ENCODE data around the gene MYOM1.

MYOM1 gene

DNA sequence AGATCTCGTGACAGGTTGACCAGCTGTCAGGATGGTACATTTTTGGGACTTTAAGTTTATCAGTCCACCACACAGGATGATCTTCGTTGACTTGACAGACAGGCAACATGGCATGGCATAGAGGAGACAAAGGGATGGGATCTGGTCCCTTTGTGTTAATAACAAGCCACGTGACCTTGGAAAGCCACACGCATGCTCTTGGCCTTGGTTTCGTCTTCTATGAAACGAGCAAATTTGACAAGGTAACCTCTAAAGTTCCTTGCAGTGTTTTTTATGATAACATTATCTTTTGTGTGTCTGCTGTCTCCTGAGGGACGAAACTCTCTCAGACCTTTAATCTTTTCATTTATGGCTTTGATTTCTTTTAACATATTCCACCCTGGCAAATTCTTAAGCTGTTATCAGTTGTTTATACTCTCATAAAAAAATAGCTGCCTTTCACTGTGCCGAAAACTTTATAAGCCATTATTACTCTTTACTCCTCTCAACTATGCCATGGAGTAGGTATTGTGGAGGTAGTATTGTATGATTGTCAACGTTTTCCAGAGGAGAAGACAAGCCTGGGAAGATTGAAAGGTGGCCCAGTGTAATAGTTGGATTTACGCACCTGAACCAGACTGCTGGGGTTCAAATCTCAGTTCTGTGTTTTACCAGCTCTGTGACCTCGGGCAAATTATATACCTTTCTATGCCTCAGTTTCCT is 81.3 kb downstream of the MYOM1 start:
- no peak overlapping the region for H2BK15ac ChIP-seq (replicated peaks; ENCODE audit: low read depth)
- no peak overlapping the region for H3K9ac ChIP-seq (ENCODE audit: low read length)
- WGBS (ENCODE audit: extremely low coverage, insufficient coverage, low lambda C conversion rate) = no CpG with 5 or more reads among the region's 11 CpGs
- H3K27ac ChIP-seq (ENCODE audit: low read depth, low read length) = no peak overlapping the region
- H3K79me2 ChIP-seq (ENCODE audit: control insufficient read depth, insufficient read depth, low read length) = no peaks in the 10 kb centered on the region
- H3K4ac ChIP-seq (ENCODE audit: low read depth, low read length) = no peak overlapping the region
- no peaks in the 10 kb centered on the region for H3K36me3 ChIP-seq (ENCODE audit: control insufficient read depth, insufficient read depth, low read length)
- H3K56ac ChIP-seq (ENCODE audit: low read length) = no peak overlapping the region
- H4K5ac ChIP-seq (ENCODE audit: low read length) = no peak overlapping the region
- H4K8ac ChIP-seq (ENCODE audit: low read depth, low read length) = no peak overlapping the region
- H3K27me3 ChIP-seq (ENCODE audit: insufficient read depth, low read length, poor library complexity) = no peaks in the 10 kb centered on the region
- no peak overlapping the region for H2BK120ac ChIP-seq (ENCODE audit: low read depth, low read length)
- no peak overlapping the region for H3K4me2 ChIP-seq (ENCODE audit: low read length)
- H2BK5ac ChIP-seq (ENCODE audit: low read length) = no peak overlapping the region
- peaks cover 2% of the 10 kb centered on the region for H3K4me1 ChIP-seq (ENCODE audit: control insufficient read depth, low read depth, low read length)
- H2AK5ac ChIP-seq (ENCODE audit: low read length) = no peak overlapping the region
- no peak overlapping the region for H3K4me3 ChIP-seq (ENCODE audit: low read length)
- H3K23ac ChIP-seq (ENCODE audit: low read length) = no peak overlapping the region
- DNase-seq = no peak
- H3K79me1 ChIP-seq (ENCODE audit: low read length) = no peaks in the 10 kb centered on the region
- no peak overlapping the region for H3K18ac ChIP-seq (ENCODE audit: low read length)

DNA sequence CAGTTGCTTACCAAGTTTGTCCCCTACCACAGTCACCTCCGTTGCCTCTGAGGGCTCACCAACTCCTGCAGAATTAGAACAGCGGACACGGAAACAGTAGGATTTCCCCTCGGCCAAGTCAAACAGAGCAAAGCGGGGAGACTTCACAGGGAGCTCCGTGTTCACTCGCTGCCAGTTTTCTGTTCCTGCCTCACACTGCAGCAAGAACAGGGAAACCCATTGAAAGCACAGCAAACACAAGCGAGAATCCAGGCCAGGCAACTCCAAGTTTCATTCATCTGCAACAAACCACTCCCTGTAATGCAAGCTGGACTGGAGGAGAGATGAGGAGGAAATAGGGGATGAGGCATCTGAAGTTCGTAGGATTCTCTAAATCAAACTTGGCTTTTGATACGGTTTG is 84.2 kb downstream of the MYOM1 start:
- Histone ChIP-seq H3K36me3 (ENCODE audit: control insufficient read depth, insufficient read depth, low read length) (no peaks in the 10 kb centered on the region), H3K23ac (ENCODE audit: low read length) (no peak overlapping the region), H3K4me2 (ENCODE audit: low read length) (no peak overlapping the region), H2AK5ac (ENCODE audit: low read length) (no peak overlapping the region), H2BK120ac (ENCODE audit: low read depth, low read length) (no peak overlapping the region), H3K27me3 (ENCODE audit: insufficient read depth, low read length, poor library complexity) (no peaks in the 10 kb centered on the region), H3K4ac (ENCODE audit: low read depth, low read length) (no peak overlapping the region), H2BK15ac (replicated peaks; ENCODE audit: low read depth) (no peak overlapping the region), H3K79me1 (ENCODE audit: low read length) (no peaks in the 10 kb centered on the region), H4K5ac (ENCODE audit: low read length) (no peak overlapping the region), H2BK5ac (ENCODE audit: low read length) (no peak overlapping the region), H3K56ac (ENCODE audit: low read length) (no peak overlapping the region), H3K18ac (ENCODE audit: low read length) (no peak overlapping the region), H3K9ac (ENCODE audit: low read length) (no peak overlapping the region), H3K79me2 (ENCODE audit: control insufficient read depth, insufficient read depth, low read length) (no peaks in the 10 kb centered on the region), H3K4me3 (ENCODE audit: low read length) (no peak overlapping the region), H3K27ac (ENCODE audit: low read depth, low read length) (no peak overlapping the region), H3K4me1 (ENCODE audit: control insufficient read depth, low read depth, low read length) (no peaks in the 10 kb centered on the region), H4K8ac (ENCODE audit: low read depth, low read length) (no peak overlapping the region)
- no CpG with 5 or more reads among the region's 10 CpGs for WGBS (ENCODE audit: extremely low coverage, insufficient coverage, low lambda C conversion rate)
- no peak for DNase-seq

DNA sequence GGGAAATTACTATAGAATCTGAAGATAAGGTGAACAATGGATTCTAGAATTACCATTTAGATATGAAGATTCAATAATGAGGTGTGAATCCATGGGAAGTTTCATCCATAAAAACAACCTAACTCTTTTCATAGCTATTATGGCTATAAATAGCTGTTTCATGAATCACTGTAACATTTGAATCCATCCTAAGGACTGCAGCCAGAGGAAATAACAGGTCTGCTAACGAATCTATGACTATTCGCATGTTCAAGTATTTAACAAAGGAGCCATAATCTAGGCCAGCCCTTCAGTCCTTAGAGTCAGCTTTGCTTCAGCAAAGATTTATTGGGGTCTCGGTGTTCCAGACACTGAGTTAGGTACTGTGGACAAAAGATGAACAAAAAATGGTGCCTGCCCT is 87.1 kb downstream of the MYOM1 start:
- no CpG with 5 or more reads among the region's 3 CpGs for WGBS (ENCODE audit: extremely low coverage, insufficient coverage, low lambda C conversion rate)

DNA sequence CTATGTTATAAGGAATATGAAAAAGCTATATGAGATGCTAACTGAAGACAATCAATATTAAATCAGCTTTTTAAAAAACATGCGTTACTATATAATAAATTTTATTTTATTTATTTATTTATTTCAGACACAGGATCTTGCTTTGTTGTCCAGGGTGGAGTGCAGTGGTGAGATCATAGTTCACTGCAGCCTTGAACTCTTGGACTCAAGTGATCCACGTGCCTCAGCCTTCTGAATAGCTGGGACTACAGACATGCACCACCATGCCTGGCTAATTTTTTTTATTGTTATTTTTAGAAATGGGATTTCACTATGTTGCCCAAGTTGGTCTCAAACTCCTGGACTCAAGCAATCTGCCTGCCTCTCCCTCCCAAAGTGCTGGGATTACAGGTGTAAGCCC is 89.4 kb downstream of the MYOM1 start:
- H3K4me1 ChIP-seq (ENCODE audit: control insufficient read depth, low read depth, low read length) = no peaks in the 10 kb centered on the region
- no CpG with 5 or more reads among the region's 2 CpGs for WGBS (ENCODE audit: extremely low coverage, insufficient coverage, low lambda C conversion rate)
- no peak overlapping the region for H2BK120ac ChIP-seq (ENCODE audit: low read depth, low read length)
- H4K8ac ChIP-seq (ENCODE audit: low read depth, low read length) = no peak overlapping the region
- no peaks in the 10 kb centered on the region for H3K79me1 ChIP-seq (ENCODE audit: low read length)
- no peak overlapping the region for H3K9ac ChIP-seq (ENCODE audit: low read length)
- no peak overlapping the region for H3K4me2 ChIP-seq (ENCODE audit: low read length)
- no peak overlapping the region for H3K56ac ChIP-seq (ENCODE audit: low read length)
- no peak overlapping the region for H2AK5ac ChIP-seq (ENCODE audit: low read length)
- H2BK5ac ChIP-seq (ENCODE audit: low read length) = no peak overlapping the region
- H3K23ac ChIP-seq (ENCODE audit: low read length) = no peak overlapping the region
- H3K36me3 ChIP-seq (ENCODE audit: control insufficient read depth, insufficient read depth, low read length) = no peaks in the 10 kb centered on the region
- no peaks in the 10 kb centered on the region for H3K79me2 ChIP-seq (ENCODE audit: control insufficient read depth, insufficient read depth, low read length)
- H3K27ac ChIP-seq (ENCODE audit: low read depth, low read length) = no peak overlapping the region
- no peak for DNase-seq
- H3K4me3 ChIP-seq (ENCODE audit: low read length) = no peak overlapping the region
- H2BK15ac ChIP-seq (replicated peaks; ENCODE audit: low read depth) = no peak overlapping the region
- H3K4ac ChIP-seq (ENCODE audit: low read depth, low read length) = no peak overlapping the region
- no peaks in the 10 kb centered on the region for H3K27me3 ChIP-seq (ENCODE audit: insufficient read depth, low read length, poor library complexity)
- no peak overlapping the region for H4K5ac ChIP-seq (ENCODE audit: low read length)
- H3K18ac ChIP-seq (ENCODE audit: low read length) = no peak overlapping the region

More for the DNA sequence above, 87.1 kb downstream of the MYOM1 start:
- no peak overlapping the region for H3K18ac ChIP-seq (ENCODE audit: low read length)
- H2BK5ac ChIP-seq (ENCODE audit: low read length) = no peak overlapping the region
- no peak overlapping the region for H3K9ac ChIP-seq (ENCODE audit: low read length)
- H3K56ac ChIP-seq (ENCODE audit: low read length) = no peak overlapping the region
- H3K79me1 ChIP-seq (ENCODE audit: low read length) = no peaks in the 10 kb centered on the region
- H3K23ac ChIP-seq (ENCODE audit: low read length) = no peak overlapping the region
- no peak overlapping the region for H3K4me3 ChIP-seq (ENCODE audit: low read length)
- H3K4me1 ChIP-seq (ENCODE audit: control insufficient read depth, low read depth, low read length) = no peaks in the 10 kb centered on the region
- no peaks in the 10 kb centered on the region for H3K27me3 ChIP-seq (ENCODE audit: insufficient read depth, low read length, poor library complexity)
- no peak overlapping the region for H2BK15ac ChIP-seq (replicated peaks; ENCODE audit: low read depth)
- no peaks in the 10 kb centered on the region for H3K36me3 ChIP-seq (ENCODE audit: control insufficient read depth, insufficient read depth, low read length)
- no peak overlapping the region for H3K4ac ChIP-seq (ENCODE audit: low read depth, low read length)
- H2AK5ac ChIP-seq (ENCODE audit: low read length) = no peak overlapping the region
- H3K79me2 ChIP-seq (ENCODE audit: control insufficient read depth, insufficient read depth, low read length) = no peaks in the 10 kb centered on the region
- H4K5ac ChIP-seq (ENCODE audit: low read length) = no peak overlapping the region
- peak; percentile 26 for DNase-seq
- H3K4me2 ChIP-seq (ENCODE audit: low read length) = no peak overlapping the region
- no peak overlapping the region for H2BK120ac ChIP-seq (ENCODE audit: low read depth, low read length)
- no peak overlapping the region for H3K27ac ChIP-seq (ENCODE audit: low read depth, low read length)
- H4K8ac ChIP-seq (ENCODE audit: low read depth, low read length) = no peak overlapping the region

DNA sequence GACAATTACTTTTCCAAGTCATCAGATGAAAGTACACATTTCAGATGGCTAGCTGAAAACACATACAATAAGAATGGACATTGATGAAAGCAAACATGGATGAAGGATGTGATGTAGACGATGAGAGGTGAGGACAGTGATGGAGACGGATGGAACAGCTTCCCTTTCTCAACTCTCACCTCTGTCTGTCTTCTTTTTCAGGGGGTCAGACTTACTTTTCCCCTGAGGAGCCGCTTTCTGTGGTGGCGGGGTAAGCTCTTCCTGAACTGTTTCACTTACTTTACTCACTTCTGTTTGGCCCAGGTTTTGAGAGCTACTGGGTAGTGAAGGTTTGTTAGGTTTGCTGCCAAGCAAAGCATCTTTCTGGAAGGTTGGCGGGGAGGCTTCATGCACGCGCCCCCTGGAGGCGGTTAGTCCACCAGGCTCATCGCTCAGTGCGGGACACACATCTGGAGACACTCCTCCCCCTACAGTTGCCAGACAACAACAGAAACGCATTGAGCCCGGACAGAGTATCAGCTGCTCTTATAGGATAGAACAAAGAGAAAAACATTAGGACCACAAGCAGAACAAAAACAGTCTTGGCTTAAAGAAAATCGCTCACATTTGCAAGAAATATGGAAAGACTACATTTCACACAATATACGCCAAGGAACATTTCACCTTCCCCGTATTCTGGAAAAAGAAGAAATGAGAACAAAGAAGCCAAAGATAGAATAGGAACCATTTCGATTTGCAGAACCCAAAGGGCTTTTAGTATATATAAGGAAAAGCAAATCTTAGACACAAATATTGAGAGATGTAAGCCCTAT is 90.5 kb downstream of the MYOM1 start:
- no CpG with 5 or more reads among the region's 16 CpGs for WGBS (ENCODE audit: extremely low coverage, insufficient coverage, low lambda C conversion rate)

More for the DNA sequence above, 90.5 kb downstream of the MYOM1 start:
- Histone ChIP-seq H3K4me2 (ENCODE audit: low read length) (no peak overlapping the region), H3K27ac (ENCODE audit: low read depth, low read length) (no peak overlapping the region), H3K27me3 (ENCODE audit: insufficient read depth, low read length, poor library complexity) (no peaks in the 10 kb centered on the region), H3K79me1 (ENCODE audit: low read length) (no peaks in the 10 kb centered on the region), H3K4ac (ENCODE audit: low read depth, low read length) (no peak overlapping the region), H3K18ac (ENCODE audit: low read length) (no peak overlapping the region), H3K4me3 (ENCODE audit: low read length) (no peak overlapping the region), H3K4me1 (ENCODE audit: control insufficient read depth, low read depth, low read length) (no peaks in the 10 kb centered on the region), H3K36me3 (ENCODE audit: control insufficient read depth, insufficient read depth, low read length) (no peaks in the 10 kb centered on the region), H3K23ac (ENCODE audit: low read length) (no peak overlapping the region), H2BK15ac (replicated peaks; ENCODE audit: low read depth) (no peak overlapping the region), H3K9ac (ENCODE audit: low read length) (no peak overlapping the region), H2BK5ac (ENCODE audit: low read length) (no peak overlapping the region), H3K79me2 (ENCODE audit: control insufficient read depth, insufficient read depth, low read length) (no peaks in the 10 kb centered on the region), H3K56ac (ENCODE audit: low read length) (no peak overlapping the region), H4K8ac (ENCODE audit: low read depth, low read length) (no peak overlapping the region), H4K5ac (ENCODE audit: low read length) (no peak overlapping the region), H2BK120ac (ENCODE audit: low read depth, low read length) (no peak overlapping the region), H2AK5ac (ENCODE audit: low read length) (no peak overlapping the region)
- DNase-seq = peak; percentile 91

All from mesendoderm (in vitro differentiated cells).